SJCRH30 (cell line): Measurements from ENCODE around the gene KCNC1. TPM values are rescaled to one million over a fixed set of nuclear protein-coding genes. Genes with fewer than 3 reads are reported as not detected.
A peak's percentile ranks its signal among the peaks of the same experiment; 100 is the strongest.

Source experiments
- DNase-seq, 2 experiments: peaks; one replicate each; pipeline ENCODE4 v3.0.0-alpha.2; 2015 to 2020
- H3K27ac ChIP-seq: fragments of 250-450 bp; sonication (Bioruptor Pico); 2 replicates; pipeline ENCODE4 v1.5.1; 2020; ENCODE audit warnings: mild to moderate bottlenecking, moderate library complexity
- H3K27me3 ChIP-seq: fragments of 250-450 bp; sonication (Bioruptor Pico); 2 replicates; pipeline ENCODE4 v1.5.1; 2020; ENCODE audit warnings: mild to moderate bottlenecking, moderate library complexity
- H3K36me3 ChIP-seq: fragments of 250-450 bp; sonication (Bioruptor Pico); 2 replicates; pipeline ENCODE4 v1.5.1; 2020; ENCODE audit warnings: mild to moderate bottlenecking, moderate library complexity
- H3K4me1 ChIP-seq: fragments of 250-450 bp; sonication (Bioruptor Pico); 2 replicates; pipeline ENCODE4 v1.5.1; 2020; ENCODE audit warnings: mild to moderate bottlenecking, moderate library complexity
- H3K4me3 ChIP-seq: fragments of 250-450 bp; sonication (Bioruptor Pico); 2 replicates; pipeline ENCODE4 v1.5.1; 2020; ENCODE audit warnings: mild to moderate bottlenecking, moderate library complexity
- H3K9me3 ChIP-seq: fragments of 250-450 bp; sonication (Bioruptor Pico); replicated peaks from 2 replicates; pipeline ENCODE4 v1.5.1; 2020; ENCODE audit warnings: mild to moderate bottlenecking, moderate library complexity
- total RNA-seq: library from RNA; depleted of rRNA; stranded (reverse); fragments of >200 nt; shearing (Covaris generic); gene quantifications from 2 replicates; pipeline ENCODE4 v1.2.3, GENCODE V29; 2014

Gene KCNC1
- total RNA-seq, 1 experiment from 2014 or later = 6.7 TPM

GRCh38 chr11:17700991-17701390, 33.6 kb upstream of the KCNC1 start:
- peak in 1 of 2 experiments; percentile 20 for DNase-seq
- H3K4me1 ChIP-seq = peaks cover 54% of the 10 kb centered on the region
- peaks cover 19% of the 10 kb centered on the region for H3K36me3 ChIP-seq
- H3K9me3 ChIP-seq = peaks cover 9% of the 10 kb centered on the region
- no peak overlapping the region for H3K27ac ChIP-seq
- no peaks in the 10 kb centered on the region for H3K27me3 ChIP-seq
- H3K4me3 ChIP-seq = no peak overlapping the region

- Histone ChIP-seq H3K4me1 (peaks cover 36% of the 10 kb centered on the region), H3K27me3 (no peaks in the 10 kb centered on the region), H3K9me3 (peaks cover 9% of the 10 kb centered on the region), H3K36me3 (peaks cover 2% of the 10 kb centered on the region), H3K4me3 (no peak overlapping the region), H3K27ac (no peak overlapping the region)
- no peak for DNase-seq
These were observed 31.7 kb upstream of the KCNC1 start for GRCh38 chr11:17702876-17703275.

GRCh38 chr11:17703951-17704350, 30.6 kb upstream of the KCNC1 start:
- no peak overlapping the region for H3K27ac ChIP-seq
- peak; percentile 62 to 73 for DNase-seq
- no peak overlapping the region for H3K4me3 ChIP-seq

GRCh38 chr11:17707830-17708229, 26.8 kb upstream of the KCNC1 start:
- Histone ChIP-seq H3K4me3 (no peak overlapping the region), H3K4me1 (peaks cover 22% of the 10 kb centered on the region), H3K36me3 (no peaks in the 10 kb centered on the region), H3K27ac (no peak overlapping the region), H3K9me3 (peaks cover 9% of the 10 kb centered on the region), H3K27me3 (no peaks in the 10 kb centered on the region)
- DNase-seq = peak in 1 of 2 experiments; percentile 11

More at GRCh38 chr11:17703951-17704350, 30.6 kb upstream of the KCNC1 start:
- Histone ChIP-seq H3K36me3 (no peaks in the 10 kb centered on the region), H3K4me1 (peaks cover 29% of the 10 kb centered on the region), H3K27me3 (no peaks in the 10 kb centered on the region), H3K9me3 (peaks cover 9% of the 10 kb centered on the region)

GRCh38 chr11:17711836-17712235, 22.7 kb upstream of the KCNC1 start:
- no peak for DNase-seq
- Histone ChIP-seq H3K4me1 (peaks cover 59% of the 10 kb centered on the region), H3K27me3 (no peaks in the 10 kb centered on the region), H3K27ac (no peak overlapping the region), H3K9me3 (no peaks in the 10 kb centered on the region), H3K4me3 (no peak overlapping the region), H3K36me3 (no peaks in the 10 kb centered on the region)

GRCh38 chr11:17713851-17714250, 20.7 kb upstream of the KCNC1 start:
- Histone ChIP-seq H3K27ac (peak overlapping the region; percentile 77), H3K9me3 (no peaks in the 10 kb centered on the region), H3K36me3 (no peaks in the 10 kb centered on the region), H3K4me1 (peaks cover 72% of the 10 kb centered on the region), H3K27me3 (no peaks in the 10 kb centered on the region), H3K4me3 (no peak overlapping the region)
- peak; percentile 50 to 69 for DNase-seq

- Histone ChIP-seq H3K36me3 (no peaks in the 10 kb centered on the region), H3K4me1 (peaks cover 68% of the 10 kb centered on the region), H3K9me3 (no peaks in the 10 kb centered on the region), H3K27me3 (no peaks in the 10 kb centered on the region), H3K27ac (peak overlapping the region; percentile 77), H3K4me3 (no peak overlapping the region)
- DNase-seq = peak; percentile 96 to 99
These were observed 20.2 kb upstream of the KCNC1 start for GRCh38 chr11:17714356-17714854.

- Histone ChIP-seq H3K4me3 (no peak overlapping the region), H3K36me3 (peaks cover 3% of the 10 kb centered on the region), H3K27me3 (no peaks in the 10 kb centered on the region), H3K4me1 (peaks cover 63% of the 10 kb centered on the region), H3K9me3 (no peaks in the 10 kb centered on the region), H3K27ac (peak overlapping the region; percentile 77)
- no peak for DNase-seq
These were observed 19.7 kb upstream of the KCNC1 start for GRCh38 chr11:17714870-17715269.

- Histone ChIP-seq H3K27me3 (no peaks in the 10 kb centered on the region), H3K36me3 (peaks cover 20% of the 10 kb centered on the region), H3K9me3 (no peaks in the 10 kb centered on the region), H3K4me1 (peaks cover 59% of the 10 kb centered on the region), H3K27ac (peak overlapping the region; percentile 28), H3K4me3 (no peak overlapping the region)
- peak in 1 of 2 experiments; percentile 70 for DNase-seq
These were observed 17.8 kb upstream of the KCNC1 start for GRCh38 chr11:17716807-17717206.

- Histone ChIP-seq H3K27ac (peak overlapping the region; percentile 92), H3K27me3 (no peaks in the 10 kb centered on the region), H3K36me3 (peaks cover 32% of the 10 kb centered on the region), H3K4me1 (peaks cover 55% of the 10 kb centered on the region), H3K4me3 (peak overlapping the region; percentile 89), H3K9me3 (no peaks in the 10 kb centered on the region)
- DNase-seq = peak in 1 of 2 experiments; percentile 52
These were observed 16.6 kb upstream of the KCNC1 start for GRCh38 chr11:17718015-17718414.

- Histone ChIP-seq H3K9me3 (no peaks in the 10 kb centered on the region), H3K27me3 (no peaks in the 10 kb centered on the region), H3K27ac (peak overlapping the region; percentile 92), H3K36me3 (peaks cover 38% of the 10 kb centered on the region), H3K4me3 (peak overlapping the region; percentile 89), H3K4me1 (peaks cover 56% of the 10 kb centered on the region)
- DNase-seq = peak in 1 of 2 experiments; percentile 58
These were observed 16.0 kb upstream of the KCNC1 start for GRCh38 chr11:17718510-17718962.

GRCh38 chr11:17719028-17719937, 15.3 kb upstream of the KCNC1 start, which contains the start of gene MYOD1:
MYOD1 (plus strand) TSS chr11:17719571; CDS start chr11:17719783, 212 bp downstream.
- H3K27ac ChIP-seq = peak within 1 kb of the TSS; percentile 92
- H3K4me3 ChIP-seq = peak within 1 kb of the TSS; percentile 89

GRCh38 chr11:17719938-17720795, 14.4 kb upstream of the KCNC1 start:
- Histone ChIP-seq H3K4me1 (peaks cover 51% of the 10 kb centered on the region), H3K36me3 (peaks cover 49% of the 10 kb centered on the region), H3K27me3 (no peaks in the 10 kb centered on the region), H3K4me3 (peak overlapping the region; percentile 89), H3K27ac (peak overlapping the region; percentile 92), H3K9me3 (no peaks in the 10 kb centered on the region)
- DNase-seq = peak; percentile 59 to 73

More at GRCh38 chr11:17719028-17719937, 15.3 kb upstream of the KCNC1 start, which contains the start of gene MYOD1:
- Histone ChIP-seq H3K4me1 (peaks cover 55% of the 10 kb centered on the region), H3K27me3 (no peaks in the 10 kb centered on the region), H3K36me3 (peaks cover 45% of the 10 kb centered on the region), H3K9me3 (no peaks in the 10 kb centered on the region)
- peak; percentile 100 for DNase-seq

GRCh38 chr11:17720796-17721171, 13.8 kb upstream of the KCNC1 start:
- peak overlapping the region; percentile 89 for H3K4me3 ChIP-seq
- H3K27me3 ChIP-seq = no peaks in the 10 kb centered on the region
- H3K36me3 ChIP-seq = peaks cover 54% of the 10 kb centered on the region
- H3K9me3 ChIP-seq = no peaks in the 10 kb centered on the region
- DNase-seq = peak in 1 of 2 experiments; percentile 66
- H3K27ac ChIP-seq = peak overlapping the region; percentile 92
- H3K4me1 ChIP-seq = peaks cover 50% of the 10 kb centered on the region
